Neural progenitor cell (in vitro differentiated cells): Measurements from ENCODE around the gene REX1BD.

Experiments
- CTCF ChIP-seq: fragments of 200-600 bp; sonication (generic); IDR thresholded peaks from 2 replicates; pipeline ENCODE4 v1.5.1; 2017; ENCODE audit warnings: antibody characterized with exemption, mild to moderate bottlenecking
- EZH2 ChIP-seq: fragments of 200-600 bp; sonication (generic); IDR thresholded peaks from 2 replicates; pipeline ENCODE4 v1.6.1; 2017; ENCODE audit warnings: antibody characterized with exemption, mild to moderate bottlenecking, moderate library complexity
- EZH2phosphoT487 ChIP-seq: fragments of 200-600 bp; sonication (generic); IDR thresholded peaks from 2 replicates; pipeline ENCODE4 v1.6.1; 2017; ENCODE audit warnings: antibody characterized with exemption

- TF ChIP-seq EZH2 (no peak), CTCF (no peak), EZH2phosphoT487 (no peak)
Measured at GRCh38 chr19:18541992-18542940, 46.3 kb upstream of the REX1BD start.
